Gastroesophageal sphincter (tissue), 4 donors: ENCODE data around the gene APLN. TPM values are rescaled to one million over a fixed set of nuclear protein-coding genes. Genes with fewer than 3 reads are reported as not detected.

Experiments used
- ATAC-seq: fragments of 150-250 bp; one replicate; pipeline ENCODE4 v1.9.1; 2016; ENCODE audit warnings: mild to moderate bottlenecking, moderate library complexity
- H3K27ac ChIP-seq, 4 donors: fragments of 200-600 bp; sonication (generic) in 3 of 4; 1 replicate in 3 of 4; 2 replicates in 1 of 4; pipeline ENCODE4 v1.5.1; 2016 to 2019
- H3K27me3 ChIP-seq: fragments of 200-600 bp; sonication (generic); one replicate; pipeline ENCODE4 v1.5.1; 2019
- H3K36me3 ChIP-seq, 2 donors: fragments of 200-600 bp; sonication (generic); one replicate each; pipeline ENCODE4 v1.5.1; 2019; ENCODE audit warnings: control low read depth in 1 of 2
- H3K4me1 ChIP-seq, 3 donors: fragments of 200-600 bp; sonication (generic); 1 replicate in 2 of 3; 2 replicates in 1 of 3; pipeline ENCODE4 v1.5.1; 2016 to 2019; ENCODE audit warnings: control low read depth in 2 of 3
- H3K4me3 ChIP-seq, 2 donors: fragments of 200-600 bp; sonication (generic); one replicate each; pipeline ENCODE4 v1.5.1; 2019; ENCODE audit warnings: mild to moderate bottlenecking in 1 of 2, moderate library complexity in 1 of 2
- H3K9me3 ChIP-seq, 3 donors: fragments of 200-600 bp; sonication (generic); one replicate each; pipeline ENCODE4 v1.5.1; 2017 to 2019; ENCODE audit warnings: control low read depth in 2 of 3
- EP300 ChIP-seq: sonication (generic); formaldehyde crosslinking; IDR thresholded peaks from one replicate; pipeline ENCODE4 v1.6.1; 2017; ENCODE audit warnings: antibody characterized with exemption, mild to moderate bottlenecking
- POLR2A ChIP-seq, 2 donors: fragments of 450-650 bp; IDR thresholded peaks; one replicate each; pipeline ENCODE4 v1.6.1; 2017; ENCODE audit warnings: antibody characterized with exemption in 2 of 2, mild to moderate bottlenecking in 2 of 2, moderate library complexity in 1 of 2
- POLR2AphosphoS5 ChIP-seq: sonication (generic); formaldehyde crosslinking; IDR thresholded peaks from one replicate; pipeline ENCODE4 v1.6.1; 2017; ENCODE audit warnings: antibody characterized with exemption
- whole genome bisulfite sequencing, 2 donors: methylation state at CpG; one replicate each; pipeline ENCODE4 v1.1.5; 2018; ENCODE audit warnings: low coverage in 1 of 2; 5-methylcytosine and 5-hydroxymethylcytosine counted together
- total RNA-seq, 4 donors: library from RNA; depleted of rRNA; stranded (reverse); fragments of >200 nt; gene quantifications; one replicate each; pipeline ENCODE4 v1.1.0, GENCODE V29; 2016
- TF ChIP-seq, protein P1 (sequence below), 4 experiments: fragments of 200-600 bp in 2 of 4; fragments of 450-650 bp in 2 of 4; sonication (generic) in 1 of 4; IDR thresholded peaks; one replicate each; pipeline ENCODE4 v1.5.1; 2017 to 2019; ENCODE audit warnings: antibody characterized with exemption in 4 of 4, mild to moderate bottlenecking in 2 of 4, moderate library complexity in 2 of 4

APLN gene
- total RNA-seq, 4 donors from 2014 or later: 0.78 to 2.3 (median 1.2) TPM

DNA sequence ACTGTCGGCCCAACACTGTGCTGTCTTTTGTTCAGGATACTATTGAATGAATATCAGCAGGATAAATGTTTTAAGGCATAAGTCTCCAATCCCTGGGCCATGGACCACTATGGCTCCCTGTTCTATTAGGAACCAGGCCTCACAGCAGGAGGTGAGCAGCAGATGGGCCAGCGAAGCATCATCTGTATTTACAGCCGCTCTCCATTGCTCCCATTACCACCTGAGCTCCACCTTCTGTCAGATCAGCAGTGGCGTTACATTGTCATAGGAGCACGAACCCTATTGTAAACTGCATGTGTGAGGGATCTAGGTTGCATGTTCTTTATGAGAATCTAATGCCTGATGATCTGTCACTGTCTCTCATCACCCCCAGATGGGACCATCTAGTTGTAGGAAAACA is 3.7 kb upstream of the APLN start:
- TF ChIP-seq, protein P1, sequence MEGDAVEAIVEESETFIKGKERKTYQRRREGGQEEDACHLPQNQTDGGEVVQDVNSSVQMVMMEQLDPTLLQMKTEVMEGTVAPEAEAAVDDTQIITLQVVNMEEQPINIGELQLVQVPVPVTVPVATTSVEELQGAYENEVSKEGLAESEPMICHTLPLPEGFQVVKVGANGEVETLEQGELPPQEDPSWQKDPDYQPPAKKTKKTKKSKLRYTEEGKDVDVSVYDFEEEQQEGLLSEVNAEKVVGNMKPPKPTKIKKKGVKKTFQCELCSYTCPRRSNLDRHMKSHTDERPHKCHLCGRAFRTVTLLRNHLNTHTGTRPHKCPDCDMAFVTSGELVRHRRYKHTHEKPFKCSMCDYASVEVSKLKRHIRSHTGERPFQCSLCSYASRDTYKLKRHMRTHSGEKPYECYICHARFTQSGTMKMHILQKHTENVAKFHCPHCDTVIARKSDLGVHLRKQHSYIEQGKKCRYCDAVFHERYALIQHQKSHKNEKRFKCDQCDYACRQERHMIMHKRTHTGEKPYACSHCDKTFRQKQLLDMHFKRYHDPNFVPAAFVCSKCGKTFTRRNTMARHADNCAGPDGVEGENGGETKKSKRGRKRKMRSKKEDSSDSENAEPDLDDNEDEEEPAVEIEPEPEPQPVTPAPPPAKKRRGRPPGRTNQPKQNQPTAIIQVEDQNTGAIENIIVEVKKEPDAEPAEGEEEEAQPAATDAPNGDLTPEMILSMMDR (IDR thresholded peaks at IDR 0.05): no peak
- TF ChIP-seq POLR2A (IDR thresholded peaks at IDR 0.05) (no peak), POLR2AphosphoS5 (no peak), EP300 (no peak)
- 63 to 71% methylated on average over 2 to 3 of the region's 5 CpGs for WGBS, 2 donors
- Histone ChIP-seq H3K27me3 (no peaks in the 10 kb centered on the region), H3K4me1 (peaks cover 0 to 19% (median 6%) of the 10 kb centered on the region in 3 donors), H3K4me3 (no peak overlapping the region), H3K9me3 (no peaks in the 10 kb centered on the region), H3K27ac (no peak overlapping the region), H3K36me3 (no peaks in the 10 kb centered on the region)
- no peak for ATAC-seq

DNA sequence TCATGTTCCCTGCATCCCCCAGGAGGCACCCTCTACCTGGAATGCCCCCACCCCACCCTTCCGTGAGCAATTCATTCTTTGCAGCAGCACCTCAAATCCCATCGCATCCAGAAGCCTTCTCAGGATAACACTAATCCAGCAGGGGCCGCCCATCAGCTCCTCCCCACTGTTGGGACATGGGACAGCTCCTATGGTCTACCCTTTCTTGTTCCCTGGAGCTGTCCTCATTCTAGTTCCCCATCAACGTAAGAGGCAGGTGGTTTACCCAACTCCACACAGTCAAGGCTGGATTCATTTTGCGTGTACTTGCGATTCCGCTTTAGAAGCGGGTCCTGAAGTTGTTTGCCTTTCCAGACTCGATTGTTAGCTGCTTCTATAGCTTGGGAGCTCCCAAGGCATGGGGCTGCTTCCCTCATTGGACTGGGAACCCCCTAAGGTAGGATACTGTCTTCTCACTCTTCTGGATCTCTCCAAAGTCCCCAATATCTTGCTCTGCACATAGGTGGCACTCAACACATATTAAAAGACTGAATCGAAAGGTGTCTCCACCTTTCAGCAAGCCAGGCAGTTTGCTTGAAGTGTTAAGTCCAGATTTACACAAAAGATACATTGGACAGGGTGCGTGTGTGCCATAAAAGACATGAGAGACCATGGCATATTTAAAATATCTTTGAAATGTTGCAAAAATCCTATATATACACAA is 942 bp upstream of the APLN start:
- no peak for TF ChIP-seq POLR2A (IDR thresholded peaks at IDR 0.05)
- no peak for TF ChIP-seq EP300
- TF ChIP-seq, protein P1 (IDR thresholded peaks at IDR 0.05): no peak
- TF ChIP-seq POLR2AphosphoS5: no peak
- no peaks in the 10 kb centered on the region for H3K36me3 ChIP-seq
- no peak overlapping the region for H3K4me3 ChIP-seq
- no peaks in the 10 kb centered on the region for H3K27me3 ChIP-seq
- H3K4me1 ChIP-seq: peaks cover 0 to 24% (median 6%) of the 10 kb centered on the region in 3 donors
- H3K9me3 ChIP-seq: no peaks in the 10 kb centered on the region
- no peak overlapping the region for H3K27ac ChIP-seq
- no peak for ATAC-seq
- WGBS, 2 donors: 60% methylated on average over 6 of the region's 11 CpGs; no CpG with 5 or more reads in 1 of the 2 donors

DNA sequence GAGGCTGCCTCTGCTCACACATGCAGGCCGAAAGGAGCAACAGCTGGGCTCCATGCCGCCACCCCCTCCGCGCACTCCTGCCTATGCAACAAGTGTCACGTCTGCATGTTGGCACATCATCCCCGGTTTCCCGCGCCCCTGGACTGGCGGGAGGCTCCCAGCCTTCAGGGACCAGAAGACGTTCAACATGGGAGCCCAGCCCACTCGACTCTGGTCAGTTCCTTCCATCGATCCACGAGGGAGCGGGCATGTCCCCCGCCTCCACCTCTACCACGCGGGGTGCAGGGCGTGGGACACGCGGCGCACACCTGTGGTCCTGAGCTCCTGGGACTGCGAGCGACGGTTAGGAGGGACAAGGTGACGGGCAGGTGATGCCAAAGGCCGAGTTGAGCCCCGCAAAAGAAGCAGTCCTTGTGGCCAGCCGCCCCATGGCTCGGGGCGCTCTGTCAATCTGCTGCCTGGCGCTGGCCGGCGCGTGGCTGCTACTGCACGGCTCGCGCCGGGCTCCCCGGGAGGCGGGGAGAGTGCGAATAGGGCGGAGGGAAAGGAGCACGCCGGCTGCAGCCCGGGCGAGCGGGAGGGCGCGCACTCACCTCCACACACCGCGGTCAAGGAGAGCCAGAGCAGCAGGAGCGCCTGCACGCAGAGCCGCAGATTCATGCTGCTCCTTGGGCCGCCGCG is 645 bp downstream of the APLN start:
- no CpG with 5 or more reads among the region's 57 CpGs for WGBS, 2 donors
- TF ChIP-seq, protein P1 (IDR thresholded peaks at IDR 0.05): no peak
- TF ChIP-seq POLR2A (IDR thresholded peaks at IDR 0.05) (no peak), EP300 (no peak), POLR2AphosphoS5 (no peak)
- H3K4me3 ChIP-seq: peak overlapping the region; percentile 40 to 56
- ATAC-seq: peak; percentile 50
- H3K27ac ChIP-seq: peak overlapping the region in 3 of 4 donors; percentile 43 to 53 (median 48)
- H3K4me1 ChIP-seq: peaks cover 0 to 24% (median 6%) of the 10 kb centered on the region in 3 donors
- no peaks in the 10 kb centered on the region for H3K27me3 ChIP-seq
- no peaks in the 10 kb centered on the region for H3K36me3 ChIP-seq
- no peaks in the 10 kb centered on the region for H3K9me3 ChIP-seq

DNA sequence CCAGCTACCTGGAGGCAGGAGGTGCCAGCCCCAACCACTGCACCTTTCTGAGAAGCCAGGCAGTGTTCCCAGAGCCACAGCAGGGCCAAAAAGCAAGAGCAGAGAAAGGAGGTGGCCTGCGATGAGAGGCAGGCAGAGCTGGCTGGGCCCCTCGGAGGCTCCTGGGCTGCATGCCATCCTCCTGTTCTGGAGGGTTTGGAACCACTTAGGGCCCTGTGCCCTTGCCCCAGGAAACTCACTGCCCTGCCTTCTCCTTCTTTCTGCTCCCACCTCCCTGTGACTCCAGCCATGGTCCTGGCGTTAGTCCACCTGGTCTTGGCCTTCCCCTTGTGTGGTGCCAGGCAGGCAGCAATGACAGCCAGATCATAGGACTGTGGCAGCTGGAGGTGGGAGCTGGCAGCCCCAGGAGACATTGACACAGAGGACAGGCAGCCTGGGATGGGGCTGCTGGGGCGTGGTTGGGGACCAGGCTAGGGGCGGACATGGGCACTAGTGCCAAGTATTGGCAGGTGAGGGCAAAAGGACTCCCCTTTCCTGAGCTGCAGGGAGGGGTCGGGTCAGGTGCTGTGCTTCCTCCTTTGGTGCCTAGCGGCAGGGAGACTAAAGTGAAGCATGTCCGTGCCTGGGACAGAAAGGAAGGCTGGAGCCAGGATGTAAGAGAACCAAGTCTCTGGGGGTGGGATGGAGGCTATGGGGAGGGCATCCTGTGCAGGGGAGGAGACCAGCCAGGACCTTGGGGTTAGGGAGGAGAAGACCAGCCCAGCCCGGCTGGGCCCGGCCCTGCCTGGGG is 1.4 kb downstream of the APLN start:
- no peak overlapping the region for H3K27ac ChIP-seq
- peaks cover 0 to 24% (median 6%) of the 10 kb centered on the region in 3 donors for H3K4me1 ChIP-seq
- no peaks in the 10 kb centered on the region for H3K9me3 ChIP-seq
- peak overlapping the region in 1 of 2 donors; percentile 56 for H3K4me3 ChIP-seq
- no peak for TF ChIP-seq POLR2A (IDR thresholded peaks at IDR 0.05)
- no peak for TF ChIP-seq EP300
- TF ChIP-seq, protein P1 (IDR thresholded peaks at IDR 0.05): no peak
- no peak for TF ChIP-seq POLR2AphosphoS5
- H3K36me3 ChIP-seq: no peaks in the 10 kb centered on the region
- WGBS, 2 donors: 60% methylated on average over 1 of the region's 10 CpGs; no CpG with 5 or more reads in 1 of the 2 donors
- no peaks in the 10 kb centered on the region for H3K27me3 ChIP-seq
- no peak for ATAC-seq
